ENCODE results near the gene RIMS1. TPM values are rescaled to one million over a fixed set of nuclear protein-coding genes. Genes with fewer than 3 reads are reported as not detected.

RIMS1 gene
- total RNA-seq, 1 donor from 2014 or later: 3.9 TPM

- intact Hi-C loops (cut with DNase I): no loop called here
- H3K27ac ChIP-seq: no peak overlapping the region
- no peak for TF ChIP-seq CTCF (IDR thresholded peaks at IDR 0.05)
- H3K4me1 ChIP-seq: no peaks in the 10 kb centered on the region
- H3K9me3 ChIP-seq: no peaks in the 10 kb centered on the region
- no peak overlapping the region for H3K4me3 ChIP-seq
- H3K27me3 ChIP-seq: no peaks in the 10 kb centered on the region
- ATAC-seq (no peak), DNase-seq (no peak)
- no peaks in the 10 kb centered on the region for H3K36me3 ChIP-seq
These were observed 479.4 kb downstream of the RIMS1 start for GRCh38 chr6:72365773-72366172.

GRCh38 chr6:72367439-72367838 lies 481.1 kb downstream of the RIMS1 start:
- DNase-seq (no peak), ATAC-seq (no peak)
- no peaks in the 10 kb centered on the region for H3K9me3 ChIP-seq
- intact Hi-C loops (cut with DNase I): no loop called here
- no peak overlapping the region for H3K4me3 ChIP-seq
- no peaks in the 10 kb centered on the region for H3K27me3 ChIP-seq
- TF ChIP-seq CTCF (IDR thresholded peaks at IDR 0.05): no peak
- no peaks in the 10 kb centered on the region for H3K36me3 ChIP-seq
- H3K4me1 ChIP-seq: no peaks in the 10 kb centered on the region
- H3K27ac ChIP-seq: no peak overlapping the region

DNA sequence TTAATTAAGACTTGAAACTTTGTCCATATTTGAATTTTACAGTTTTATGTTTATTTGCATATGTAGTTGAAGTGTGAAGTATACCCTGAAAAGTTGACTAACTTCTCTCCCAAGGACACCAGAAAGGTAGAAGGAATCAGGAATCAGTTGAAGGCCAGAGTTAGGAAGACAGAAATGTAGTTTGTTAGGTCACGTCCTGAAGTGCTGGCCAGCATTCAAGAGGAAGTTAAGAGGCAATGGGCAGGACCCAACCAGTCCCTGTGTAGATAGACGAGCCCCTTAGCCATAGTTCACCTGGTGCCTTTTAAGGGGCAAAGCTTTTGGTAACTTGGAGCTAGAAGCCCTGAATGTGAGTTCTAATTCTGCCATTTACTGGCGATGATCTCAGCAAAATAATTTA lies 485.1 kb downstream of the RIMS1 start:
- Histone ChIP-seq H3K4me1 (no peaks in the 10 kb centered on the region), H3K27ac (no peak overlapping the region), H3K4me3 (no peak overlapping the region), H3K9me3 (no peaks in the 10 kb centered on the region), H3K36me3 (no peaks in the 10 kb centered on the region), H3K27me3 (no peaks in the 10 kb centered on the region)
- DNase-seq (no peak), ATAC-seq (no peak)
- intact Hi-C loops (cut with DNase I): no loop called here
- TF ChIP-seq CTCF (IDR thresholded peaks at IDR 0.05): no peak

- TF ChIP-seq CTCF (IDR thresholded peaks at IDR 0.05): no peak
- no peaks in the 10 kb centered on the region for H3K36me3 ChIP-seq
- intact Hi-C loops (cut with DNase I): no loop called here
- ATAC-seq: no peak
- no peak overlapping the region for H3K27ac ChIP-seq
- H3K4me1 ChIP-seq: no peaks in the 10 kb centered on the region
- no peak for DNase-seq
- H3K27me3 ChIP-seq: no peaks in the 10 kb centered on the region
- no peaks in the 10 kb centered on the region for H3K9me3 ChIP-seq
- H3K4me3 ChIP-seq: no peak overlapping the region
These were observed 487.8 kb downstream of the RIMS1 start for GRCh38 chr6:72374172-72374571.

- Histone ChIP-seq H3K4me1 (no peaks in the 10 kb centered on the region), H3K4me3 (no peak overlapping the region), H3K27ac (no peak overlapping the region), H3K36me3 (no peaks in the 10 kb centered on the region), H3K9me3 (no peaks in the 10 kb centered on the region), H3K27me3 (no peaks in the 10 kb centered on the region)
- intact Hi-C loops (cut with DNase I): no loop called here
- ATAC-seq (no peak), DNase-seq (no peak)
- TF ChIP-seq CTCF (IDR thresholded peaks at IDR 0.05): no peak
These were observed 488.5 kb downstream of the RIMS1 start for GRCh38 chr6:72374857-72375256.

DNA sequence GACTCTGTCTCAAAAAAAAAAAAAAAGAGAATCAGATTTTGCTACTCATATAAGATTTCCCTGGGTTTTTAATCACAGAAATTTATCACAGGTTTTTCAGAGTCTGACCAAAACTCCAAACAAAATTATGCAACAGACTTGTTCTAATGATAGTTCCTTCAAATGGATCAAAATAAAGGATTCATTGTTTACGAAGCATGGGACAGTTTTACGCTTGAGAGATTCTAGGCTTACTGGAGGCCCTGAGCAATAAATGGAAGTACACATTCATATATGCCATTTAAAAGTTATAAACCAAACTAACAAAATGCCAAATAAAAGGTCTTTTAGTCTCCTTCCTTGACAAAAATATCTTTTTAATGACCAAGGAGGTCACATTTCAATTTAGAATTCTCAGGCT lies 490.4 kb downstream of the RIMS1 start:
- no peaks in the 10 kb centered on the region for H3K9me3 ChIP-seq
- no peaks in the 10 kb centered on the region for H3K4me1 ChIP-seq
- ATAC-seq: no peak
- no peak for DNase-seq
- H3K27me3 ChIP-seq: no peaks in the 10 kb centered on the region
- no peak overlapping the region for H3K4me3 ChIP-seq
- H3K36me3 ChIP-seq: no peaks in the 10 kb centered on the region
- no peak overlapping the region for H3K27ac ChIP-seq
- intact Hi-C loops (cut with DNase I): no loop called here
- no peak for TF ChIP-seq CTCF (IDR thresholded peaks at IDR 0.05)
